ENCODE data around the gene RPS6KB2. TPM values are rescaled to one million over a fixed set of nuclear protein-coding genes. Genes with fewer than 3 reads are reported as not detected.

The RPS6KB2 gene
- 10 to 100 TPM; 57.5 to 68.1 TPM for total RNA-seq

- no peaks in the 10 kb centered on the region for H3K9me3 Mint-ChIP-seq
- peak; percentile 100 for DNase-seq
- H3K27ac Mint-ChIP-seq = peak within 1 kb of the TSS; percentile 94
- peak within 1 kb of the TSS; percentile 95 for H3K4me3 Mint-ChIP-seq
- CTCF ChIA-PET = interaction anchor here (0.8 to 2.6 kb wide), 6 partner anchors 9 to 40 kb away, joined by 3 to 14 read pairs (median 3); partner anchors contain the start of genes PTPRCAP, TBC1D10C and TMEM134
- no peaks in the 10 kb centered on the region for H3K27me3 Mint-ChIP-seq
- peaks cover 23% of the 10 kb centered on the region for H3K36me3 Mint-ChIP-seq (ENCODE audit: low read depth)
- H3K4me1 Mint-ChIP-seq = peaks cover 60% of the 10 kb centered on the region
- POLR2A ChIA-PET = interaction anchor here (0.6 to 1.2 kb wide), 3 partner anchors 23 to 56 kb away, joined by 3 to 4 read pairs (median 4); no protein-coding TSS in a partner anchor
These were observed at the start of gene RPS6KB2 for GRCh38 chr11:67428052-67429001. TSS of gene RPS6KB2 (plus strand) at chr11:67428494. CDS start at chr11:67428546, 52 bp downstream.

DNA sequence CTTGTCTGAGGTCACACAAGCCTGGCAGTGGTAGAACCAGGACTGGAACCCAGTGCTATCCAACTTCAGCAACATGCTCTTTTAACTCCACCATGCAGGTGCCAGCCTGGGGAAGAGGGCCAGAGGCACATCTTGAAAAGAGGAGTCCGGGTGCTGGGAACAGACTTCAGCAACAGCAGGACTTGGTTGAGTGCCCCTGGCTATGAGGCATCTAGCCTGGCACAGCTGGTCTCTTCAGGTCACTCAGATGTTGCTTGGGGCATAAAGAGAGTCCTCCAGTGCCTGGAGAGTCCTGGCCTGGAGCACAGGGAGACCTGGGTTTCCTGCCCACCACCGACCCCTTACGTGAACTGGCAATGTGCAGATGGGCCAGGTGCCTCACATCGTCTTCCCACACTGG, 49.8 kb upstream of the RPS6KB2 start:
- peaks cover 16% of the 10 kb centered on the region for H3K4me1 Mint-ChIP-seq
- no peak overlapping the region for H3K27ac Mint-ChIP-seq
- H3K36me3 Mint-ChIP-seq (ENCODE audit: low read depth) = no peaks in the 10 kb centered on the region
- H3K9me3 Mint-ChIP-seq = no peaks in the 10 kb centered on the region
- ChIA-PET POLR2A (no interaction called here), CTCF (interaction anchor here (1.1 to 38.4 kb wide), 4 partner anchors 8 to 32 kb away, joined by 4 to 841 read pairs (median 424); partner anchors contain the start of genes CLCF1, POLD4, PPP1CA and RAD9A)
- no peak overlapping the region for H3K4me3 Mint-ChIP-seq
- no peak for DNase-seq
- peaks cover 47% of the 10 kb centered on the region for H3K27me3 Mint-ChIP-seq

GRCh38 chr11:67379061-67380058, 48.9 kb upstream of the RPS6KB2 start:
- peak overlapping the region; percentile 50 for H3K27ac Mint-ChIP-seq
- H3K27me3 Mint-ChIP-seq = peaks cover 43% of the 10 kb centered on the region
- no peaks in the 10 kb centered on the region for H3K9me3 Mint-ChIP-seq
- ChIA-PET CTCF (interaction anchor here (1.1 to 38.4 kb wide), 3 partner anchors 11 to 22 kb away, joined by 6 to 841 read pairs (median 32); partner anchors contain the start of genes CLCF1, POLD4, PPP1CA and RAD9A), POLR2A (no interaction called here)
- H3K4me3 Mint-ChIP-seq = no peak overlapping the region
- DNase-seq = no peak
- H3K36me3 Mint-ChIP-seq (ENCODE audit: low read depth) = no peaks in the 10 kb centered on the region
- H3K4me1 Mint-ChIP-seq = peaks cover 11% of the 10 kb centered on the region

DNA sequence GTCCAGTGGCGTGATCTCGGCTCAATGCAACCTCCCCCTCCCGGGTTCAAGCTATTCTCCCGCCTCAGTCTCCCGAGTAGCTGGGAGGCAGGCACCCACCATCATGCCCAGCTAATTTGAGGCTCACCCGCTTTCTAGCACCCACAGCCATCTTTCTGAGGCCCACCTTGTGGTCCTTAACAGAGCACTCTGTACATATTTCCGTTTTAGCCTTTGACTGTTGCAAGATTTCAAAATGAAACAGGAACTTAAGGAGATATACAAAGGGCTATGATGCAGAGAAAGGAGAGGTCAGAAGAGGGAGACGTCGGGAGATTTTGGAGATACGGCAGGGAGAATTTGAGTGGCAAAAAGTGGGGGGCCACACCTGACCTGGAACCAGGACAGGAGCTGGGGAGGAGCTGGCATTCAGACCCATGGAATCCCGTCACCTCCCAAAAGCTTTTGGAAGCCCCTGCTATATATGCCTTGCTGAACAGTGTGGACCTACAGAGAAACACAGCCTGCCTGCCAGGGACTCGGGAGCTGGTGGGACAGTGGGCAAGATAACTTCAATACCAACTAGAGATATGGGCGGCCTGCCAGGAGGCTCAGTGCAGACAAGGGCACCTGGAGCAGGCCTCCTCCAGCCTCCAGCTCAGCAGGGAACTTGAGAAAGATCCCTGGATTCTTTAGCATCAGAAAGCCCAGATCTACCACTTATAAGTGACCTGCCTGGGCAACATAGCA, 46.9 kb upstream of the RPS6KB2 start:
- no peaks in the 10 kb centered on the region for H3K9me3 Mint-ChIP-seq
- ChIA-PET POLR2A (interaction anchor here (0.6 kb wide), 1 partner anchor 615 kb away, joined by 3 read pairs; no protein-coding TSS in a partner anchor), CTCF (interaction anchor here (0.6 to 38.4 kb wide), 26 partner anchors 9 to 326 kb away, joined by 3 to 841 read pairs (median 5); partner anchors contain the start of genes AIP, CLCF1, POLD4 and PPP1CA)
- no peak overlapping the region for H3K4me3 Mint-ChIP-seq
- H3K36me3 Mint-ChIP-seq (ENCODE audit: low read depth) = no peaks in the 10 kb centered on the region
- H3K4me1 Mint-ChIP-seq = peaks cover 6% of the 10 kb centered on the region
- peaks cover 35% of the 10 kb centered on the region for H3K27me3 Mint-ChIP-seq
- no peak overlapping the region for H3K27ac Mint-ChIP-seq
- DNase-seq = no peak

DNA sequence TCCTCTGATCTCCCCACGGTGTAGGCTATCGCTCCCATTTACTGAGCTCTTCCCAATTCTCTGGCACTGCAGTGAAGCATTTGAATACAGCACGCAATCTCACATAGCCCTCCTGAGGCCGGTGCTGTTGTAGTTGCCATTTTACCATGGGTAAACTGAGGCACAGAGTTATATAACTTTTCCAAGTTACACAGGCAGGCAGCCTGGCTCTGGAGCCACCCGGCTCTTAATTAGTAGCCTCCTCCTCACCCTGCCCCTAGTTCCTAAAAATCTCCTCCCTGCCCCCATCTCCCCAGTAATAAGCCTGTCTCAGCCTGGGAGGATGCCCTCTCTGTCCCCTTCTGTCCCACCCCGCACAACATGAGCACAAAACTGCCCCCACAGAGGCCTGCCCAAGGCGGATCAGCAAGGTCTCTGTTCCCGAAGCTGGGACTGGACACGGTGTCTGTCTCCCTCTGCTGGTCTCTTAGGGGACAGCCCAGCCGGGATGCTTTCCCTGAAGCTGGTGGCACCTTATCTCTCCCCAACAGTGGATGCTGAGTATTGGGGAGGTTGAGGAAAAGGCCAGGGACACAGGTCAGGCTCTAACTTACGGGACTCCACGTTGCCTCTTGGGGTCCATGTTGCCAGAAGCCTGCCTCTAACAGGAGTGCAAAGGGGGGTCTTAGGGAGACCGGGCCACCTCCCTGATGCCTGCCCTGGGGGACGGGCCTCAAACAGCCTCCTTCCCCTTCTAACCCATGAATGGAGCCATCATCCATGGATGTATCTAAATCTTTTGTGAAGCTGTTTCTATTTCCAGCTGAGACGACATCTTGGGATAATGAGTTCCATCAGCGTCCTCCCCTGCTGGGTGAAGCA, 45.8 kb upstream of the RPS6KB2 start:
- Mint-ChIP-seq H3K36me3 (ENCODE audit: low read depth) (no peaks in the 10 kb centered on the region), H3K27me3 (peaks cover 28% of the 10 kb centered on the region), H3K27ac (no peak overlapping the region), H3K4me3 (no peak overlapping the region), H3K4me1 (peaks cover 6% of the 10 kb centered on the region), H3K9me3 (no peaks in the 10 kb centered on the region)
- POLR2A ChIA-PET = interaction anchor here (0.6 kb wide), 1 partner anchor 616 kb away, joined by 3 read pairs; no protein-coding TSS in a partner anchor
- peak; percentile 87 for DNase-seq
- CTCF ChIA-PET = interaction anchor here (0.5 to 38.4 kb wide), 42 partner anchors 8 to 749 kb away, joined by 3 to 841 read pairs (median 4); partner anchors contain the start of genes AIP, CLCF1, GRK2 and POLD4

GRCh38 chr11:67384851-67385366, 43.4 kb upstream of the RPS6KB2 start:
- Mint-ChIP-seq H3K9me3 (no peaks in the 10 kb centered on the region), H3K4me3 (no peak overlapping the region), H3K27me3 (peaks cover 22% of the 10 kb centered on the region), H3K27ac (no peak overlapping the region), H3K4me1 (peaks cover 15% of the 10 kb centered on the region), H3K36me3 (ENCODE audit: low read depth) (no peaks in the 10 kb centered on the region)
- CTCF ChIA-PET = interaction anchor here (4.8 to 38.4 kb wide), 2 partner anchors 17 to 21 kb away, joined by 17 to 841 read pairs; partner anchors contain the start of genes CLCF1, POLD4 and PPP1CA
- POLR2A ChIA-PET = no interaction called here
- no peak for DNase-seq

GRCh38 chr11:67387069-67387468, 41.2 kb upstream of the RPS6KB2 start:
- Mint-ChIP-seq H3K9me3 (no peaks in the 10 kb centered on the region), H3K27ac (no peak overlapping the region)
- POLR2A ChIA-PET = interaction anchor here (0.7 kb wide), 1 partner anchor 34 kb away, joined by 4 read pairs; no protein-coding TSS in a partner anchor

GRCh38 chr11:67387518-67387917, 40.8 kb upstream of the RPS6KB2 start:
- no peak overlapping the region for H3K27ac Mint-ChIP-seq
- peaks cover 4% of the 10 kb centered on the region for H3K36me3 Mint-ChIP-seq (ENCODE audit: low read depth)
- POLR2A ChIA-PET = interaction anchor here (0.7 kb wide), 1 partner anchor 35 kb away, joined by 4 read pairs; no protein-coding TSS in a partner anchor
- no peak for DNase-seq
- no peaks in the 10 kb centered on the region for H3K9me3 Mint-ChIP-seq
- CTCF ChIA-PET = interaction anchor here (0.9 to 38.4 kb wide), 4 partner anchors 14 to 81 kb away, joined by 3 to 841 read pairs (median 10); partner anchors contain the start of genes CLCF1, POLD4, PPP1CA and TMEM134
- peaks cover 20% of the 10 kb centered on the region for H3K4me1 Mint-ChIP-seq
- no peak overlapping the region for H3K4me3 Mint-ChIP-seq
- H3K27me3 Mint-ChIP-seq = peaks cover 13% of the 10 kb centered on the region

More at GRCh38 chr11:67387069-67387468, 41.2 kb upstream of the RPS6KB2 start:
- H3K36me3 Mint-ChIP-seq (ENCODE audit: low read depth) = no peaks in the 10 kb centered on the region
- no peak overlapping the region for H3K4me3 Mint-ChIP-seq
- CTCF ChIA-PET = interaction anchor here (0.9 to 38.4 kb wide), 6 partner anchors 11 to 306 kb away, joined by 3 to 841 read pairs (median 4); partner anchors contain the start of genes CLCF1, POLD4, PPP1CA and TMEM134
- peaks cover 20% of the 10 kb centered on the region for H3K4me1 Mint-ChIP-seq
- H3K27me3 Mint-ChIP-seq = peaks cover 14% of the 10 kb centered on the region
- DNase-seq = no peak

GRCh38 chr11:67389477-67389876, 38.8 kb upstream of the RPS6KB2 start:
- ChIA-PET POLR2A (no interaction called here), CTCF (interaction anchor here (0.6 to 38.4 kb wide), 5 partner anchors 8 to 97 kb away, joined by 4 to 841 read pairs (median 6); partner anchors contain the start of genes CLCF1, POLD4 and PPP1CA)
- peak overlapping the region; percentile 48 for H3K27ac Mint-ChIP-seq
- H3K4me1 Mint-ChIP-seq = peaks cover 34% of the 10 kb centered on the region
- DNase-seq = peak; percentile 62
- H3K4me3 Mint-ChIP-seq = peak overlapping the region; percentile 62
- peaks cover 11% of the 10 kb centered on the region for H3K36me3 Mint-ChIP-seq (ENCODE audit: low read depth)
- peaks cover 10% of the 10 kb centered on the region for H3K27me3 Mint-ChIP-seq
- no peaks in the 10 kb centered on the region for H3K9me3 Mint-ChIP-seq

- no peaks in the 10 kb centered on the region for H3K9me3 Mint-ChIP-seq
- peaks cover 2% of the 10 kb centered on the region for H3K27me3 Mint-ChIP-seq
- CTCF ChIA-PET = interaction anchor here (0.6 to 38.4 kb wide), 6 partner anchors 10 to 167 kb away, joined by 3 to 841 read pairs (median 18); partner anchors contain the start of genes CLCF1, POLD4 and PPP1CA
These were observed 37.4 kb upstream of the RPS6KB2 start for GRCh38 chr11:67390947-67391303.

More at GRCh38 chr11:67390947-67391303, 37.4 kb upstream of the RPS6KB2 start:
- Mint-ChIP-seq H3K27ac (peak overlapping the region; percentile 78), H3K36me3 (ENCODE audit: low read depth) (peaks cover 19% of the 10 kb centered on the region), H3K4me3 (peak overlapping the region; percentile 91), H3K4me1 (peaks cover 34% of the 10 kb centered on the region)
- no peak for DNase-seq
- POLR2A ChIA-PET = no interaction called here
